IMR-90 (cell line): ENCODE results near the gene ACAD9. TPM values are rescaled to one million over a fixed set of nuclear protein-coding genes. Genes with fewer than 3 reads are reported as not detected.

Experiments used
- ATAC-seq: fragments of 200-7000 bp; cut with Tn5 transposase; 2 replicates; pipeline ENCODE4 v1.9.1; 2020; ENCODE audit warnings: low read depth, mild to moderate bottlenecking, moderate library complexity
- BruUV-seq: library from RNA; stranded (reverse); fragments of 400-500 nt; replicated peaks from 2 replicates; lab custom pipeline; 2021; lab: Mats Ljungman, UMichigan
- CTCF ChIA-PET: fragments of 300-600 bp; formaldehyde crosslinking; extraction: SDS; loops from one replicate; lab custom pipeline; 2021; ENCODE audit warnings: antibody characterized with exemption; lab: Yijun Ruan, JAX
- POLR2A ChIA-PET: fragments of 300-600 bp; sonication (Branson Sonifier 250); formaldehyde crosslinking; loops from one replicate; lab custom pipeline; 2022; ENCODE audit warnings: antibody characterized with exemption; ENCODE audit not compliant: unreplicated experiment; lab: Charles Lee
- DNase-seq: peaks from one replicate; pipeline ENCODE4 v3.0.0; 2013
- H2AFZ ChIP-seq: replicated peaks from 2 replicates; pipeline ENCODE3; 2013; ENCODE audit warnings: low read length, mild to moderate bottlenecking; ENCODE audit not compliant: poor library complexity
- H2AK5ac ChIP-seq: 2 replicates; pipeline ENCODE4 v1.6.1; 2013; ENCODE audit warnings: low read depth, low read length, inconsistent platforms
- H2AK9ac ChIP-seq: replicated peaks from 2 replicates; pipeline ENCODE3; 2013; ENCODE audit warnings: mild to moderate bottlenecking, low read depth, low read length, moderate library complexity; ENCODE audit not compliant: poor library complexity
- H2BK120ac ChIP-seq: 2 replicates; pipeline ENCODE4 v1.6.1; 2013; ENCODE audit warnings: low read depth, low read length, inconsistent platforms
- H2BK15ac ChIP-seq: 3 replicates; pipeline ENCODE4 v1.6.1; 2013; ENCODE audit warnings: low read depth, low read length, inconsistent platforms
- H2BK20ac ChIP-seq: 2 replicates; pipeline ENCODE4 v1.6.1; 2013; ENCODE audit warnings: low read depth, mild to moderate bottlenecking, inconsistent platforms, low read length, moderate library complexity
- H2BK5ac ChIP-seq: 2 replicates; pipeline ENCODE4 v1.6.1; 2013; ENCODE audit warnings: mild to moderate bottlenecking, low read depth, low read length, inconsistent platforms; ENCODE audit not compliant: poor library complexity, severe bottlenecking
- H3K14ac ChIP-seq: replicated peaks from 2 replicates; pipeline ENCODE4 v1.6.1; 2013; ENCODE audit warnings: low read depth, low read length, inconsistent platforms
- H3K18ac ChIP-seq: 2 replicates; pipeline ENCODE4 v1.6.1; 2013; ENCODE audit warnings: low read depth, low read length, control low read depth
- H3K23ac ChIP-seq: 2 replicates; pipeline ENCODE4 v1.6.1; 2013; ENCODE audit warnings: low read depth, low read length, inconsistent platforms
- H3K27ac ChIP-seq: 2 replicates; pipeline ENCODE4 v1.5.1; 2013; ENCODE audit warnings: mild to moderate bottlenecking, control low read depth, low read length; ENCODE audit not compliant: insufficient read depth
- H3K27me3 ChIP-seq: 2 replicates; pipeline ENCODE4 v1.6.1; 2013; ENCODE audit warnings: low read length; ENCODE audit not compliant: control insufficient read depth, insufficient read depth
- H3K36me3 ChIP-seq: 2 replicates; pipeline ENCODE4 v1.6.1; 2013; ENCODE audit warnings: low read length, mixed read lengths; ENCODE audit not compliant: control insufficient read depth, insufficient read depth
- H3K4ac ChIP-seq: 2 replicates; pipeline ENCODE4 v1.6.1; 2013; ENCODE audit warnings: low read depth, low read length, inconsistent platforms
- H3K4me1 ChIP-seq: 2 replicates; pipeline ENCODE4 v1.6.1; 2013; ENCODE audit warnings: low read length, mixed read lengths; ENCODE audit not compliant: control insufficient read depth, insufficient read depth
- H3K4me2 ChIP-seq: 2 replicates; pipeline ENCODE4 v1.6.1; 2013; ENCODE audit warnings: low read depth, mild to moderate bottlenecking, control low read depth, low read length, moderate library complexity
- H3K4me3 ChIP-seq: 2 replicates; pipeline ENCODE4 v1.5.1; 2013; ENCODE audit warnings: low read depth, mild to moderate bottlenecking, control low read depth, low read length, moderate library complexity; ENCODE audit not compliant: insufficient read depth
- H3K56ac ChIP-seq: 2 replicates; pipeline ENCODE4 v1.6.1; 2013; ENCODE audit warnings: low read length, inconsistent platforms; ENCODE audit not compliant: insufficient read depth; ENCODE audit errors: extremely low read depth
- H3K79me1 ChIP-seq, 2 experiments: 2 replicates each; pipeline ENCODE4 v1.6.1; 2013; ENCODE audit warnings: low read length in 2 of 2, inconsistent platforms in 1 of 2, low read depth in 1 of 2
- H3K9ac ChIP-seq: 2 replicates; pipeline ENCODE4 v1.6.1; 2013; ENCODE audit warnings: low read depth, low read length, control low read depth
- H3K9me1 ChIP-seq: 2 replicates; pipeline ENCODE4 v1.6.1; 2013; ENCODE audit warnings: low read length, inconsistent platforms; ENCODE audit not compliant: insufficient read depth
- H3K9me3 ChIP-seq: 2 replicates; pipeline ENCODE4 v1.6.1; 2013; ENCODE audit warnings: low read length; ENCODE audit not compliant: control insufficient read depth, insufficient read depth
- H4K20me1 ChIP-seq: 2 replicates; pipeline ENCODE4 v1.6.1; 2013; ENCODE audit warnings: low read length, inconsistent platforms; ENCODE audit not compliant: insufficient read depth
- H4K5ac ChIP-seq: 2 replicates; pipeline ENCODE4 v1.6.1; 2013; ENCODE audit warnings: mild to moderate bottlenecking, low read depth, low read length, control low read depth
- H4K8ac ChIP-seq, 2 experiments: 2 replicates each; pipeline ENCODE4 v1.6.1; 2013; ENCODE audit warnings: low read depth in 2 of 2, low read length in 2 of 2, control low read depth in 1 of 2, inconsistent platforms in 1 of 2
- H4K91ac ChIP-seq: 2 replicates; pipeline ENCODE4 v1.6.1; 2013; ENCODE audit warnings: low read depth, low read length, inconsistent platforms; ENCODE audit not compliant: insufficient read depth
- CEBPB ChIP-seq: IDR thresholded peaks from 2 replicates; pipeline ENCODE4 v1.6.1; 2012; ENCODE audit warnings: low read depth, low read length, improper control_type of control experiment
- MAZ ChIP-seq: IDR thresholded peaks from 2 replicates; pipeline ENCODE4 v1.6.1; 2012; ENCODE audit warnings: low read depth, mild to moderate bottlenecking, low read length, improper control_type of control experiment, moderate library complexity, borderline replicate concordance
- WGBS, 2 experiments: methylation state at CpG; one replicate each; pipeline versions ENCODE4 v1.1.5 to v1.1.7; 2013; ENCODE audit warnings: missing lambda C conversion rate in 2 of 2; ENCODE audit not compliant: insufficient read length in 1 of 2; ENCODE audit errors: extremely low coverage in 2 of 2; 5-methylcytosine and 5-hydroxymethylcytosine counted together
- dilution Hi-C: fragments of 300-500 bp; cut with HindIII; formaldehyde crosslinking; loops from one replicate; pipeline ENCODE4 v1.14.3; 2018; ENCODE audit warnings: low sequenced_read_pairs; ENCODE audit not compliant: unreplicated experiment
- in situ Hi-C: fragments of 300-500 bp; cut with MboI; formaldehyde crosslinking; loops from 3 replicates; pipeline ENCODE4 v1.14.3; 2019; ENCODE audit warnings: low sequenced_read_pairs, inconsistent platforms, mixed read lengths
- intact Hi-C: fragments of 100-400 bp; cut with micrococcal nuclease; formaldehyde crosslinking; loops from 2 replicates; pipeline ENCODE4 v1.10.0; 2022
- polyA plus RNA-seq, 3 experiments: library from polyadenylated mRNA; depleted of rRNA; stranded (reverse); fragments of >200 nt; gene quantifications; 2 replicates each; pipeline ENCODE4 v1.2.3, GENCODE V29; 2012; ENCODE audit warnings: low replicate concordance in 1 of 3
- total RNA-seq: library from RNA; depleted of rRNA; stranded (reverse); fragments of >200 nt; gene quantifications from 2 replicates; pipeline ENCODE4 v1.2.3, GENCODE V29; 2012

The ACAD9 gene
- total and polyA plus RNA-seq, 2 of the 4 experiments (the other 2 are of a cell fraction): 31.2 to 41.3 TPM

DNA sequence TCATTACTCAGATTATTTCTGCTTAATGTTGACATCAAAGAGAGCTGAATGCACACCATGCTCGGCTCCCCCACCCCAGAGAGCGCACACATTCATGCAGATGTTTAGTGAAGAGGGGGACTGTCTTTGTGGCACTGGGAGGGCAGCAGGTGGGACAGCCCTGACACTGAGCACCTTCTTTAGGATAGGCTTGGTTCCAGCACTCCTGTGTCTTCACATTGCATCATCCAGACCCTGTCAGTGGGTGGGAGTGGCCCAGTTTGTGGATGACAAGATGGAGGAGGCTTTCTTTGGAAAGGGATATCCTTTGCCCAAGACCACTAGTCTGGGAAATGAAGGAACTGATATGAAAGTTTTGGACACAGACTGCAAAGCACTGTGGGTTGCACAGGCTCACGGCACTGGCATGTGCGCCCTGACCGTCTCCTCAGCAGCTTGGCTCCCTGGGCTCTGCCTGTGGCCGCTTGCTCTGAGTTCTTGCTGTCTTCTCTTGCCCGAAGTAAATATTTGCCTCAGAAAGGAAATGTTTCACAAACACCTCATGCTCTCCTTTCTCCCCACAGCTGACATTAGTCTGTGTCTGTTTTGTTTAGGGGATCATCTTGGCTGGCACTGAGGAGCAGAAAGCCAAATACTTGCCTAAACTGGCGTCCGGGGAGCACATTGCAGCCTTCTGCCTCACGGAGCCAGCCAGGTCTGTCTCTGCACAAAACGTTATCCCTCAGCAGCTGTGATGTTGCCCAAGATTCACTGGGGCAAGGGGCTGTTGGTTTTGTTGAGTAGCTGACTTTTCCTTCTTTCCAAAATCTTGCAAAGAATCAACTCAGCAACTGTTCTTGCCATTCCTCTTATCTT is 16.6 kb downstream of the ACAD9 start:
- no TSS peak for BruUV-seq

More for the DNA sequence above, 16.6 kb downstream of the ACAD9 start:
- H3K4ac ChIP-seq: peak overlapping the region; percentile 5; the same call in 1 of the 2 replicates
- no peak overlapping the region for H2BK20ac ChIP-seq
- H3K27me3 ChIP-seq: no peaks in the 10 kb centered on the region
- peak overlapping the region; percentile 61; the same call in 1 of the 2 replicates for H4K91ac ChIP-seq
- ATAC-seq (peak; percentile 21), DNase-seq (peak; percentile 8)
- H2AK5ac ChIP-seq: no peak overlapping the region
- no peak overlapping the region for H3K14ac ChIP-seq
- H3K36me3 ChIP-seq: peaks cover 56% of the 10 kb centered on the region
- no peaks in the 10 kb centered on the region for H4K20me1 ChIP-seq
- H3K4me1 ChIP-seq: no peaks in the 10 kb centered on the region; the same call in 1 of the 2 replicates
- no peak overlapping the region for H3K18ac ChIP-seq
- peak; percentile 64 for TF ChIP-seq CEBPB
- no peak for TF ChIP-seq MAZ
- H3K4me2 ChIP-seq: no peak overlapping the region
- no peak overlapping the region; a peak in 1 of 4 replicates for H4K8ac ChIP-seq
- H3K56ac ChIP-seq: no peak overlapping the region
- no peak overlapping the region for H2AFZ ChIP-seq
- CTCF ChIA-PET: no interaction called here
- no peak overlapping the region for H2AK9ac ChIP-seq
- in situ Hi-C loops (no loop called here), dilution Hi-C loops (no loop called here), intact Hi-C loops (no loop called here)
- no peak overlapping the region for H3K4me3 ChIP-seq
- no peak overlapping the region for H3K9ac ChIP-seq
- H2BK5ac ChIP-seq: no peak overlapping the region
- WGBS, 2 experiments: 86% methylated on average over 4 of the region's 11 CpGs; no CpG with 5 or more reads in 1 of the 2 experiments
- peaks cover 9% of the 10 kb centered on the region; the same call in 1 of the 2 replicates for H3K9me1 ChIP-seq
- peak overlapping the region; percentile 43; the same call in 1 of the 3 replicates for H2BK15ac ChIP-seq
- no peaks in the 10 kb centered on the region for H3K9me3 ChIP-seq
- peaks cover 4 to 14% of the 10 kb centered on the region in 2 experiments; a peak in 3 of 4 replicates for H3K79me1 ChIP-seq
- no peak overlapping the region for H4K5ac ChIP-seq
- peak overlapping the region; percentile 4; the same call in 1 of the 2 replicates for H3K27ac ChIP-seq
- POLR2A ChIA-PET: no interaction called here
- H3K23ac ChIP-seq: no peak overlapping the region
- peak overlapping the region; percentile 1; the same call in 1 of the 2 replicates for H2BK120ac ChIP-seq
